Inferior parietal cortex (tissue), 1 donor: Measurements from ENCODE around the gene CHD9.
A peak's percentile ranks its signal among the peaks of the same experiment; 100 is the strongest.

Source experiments
- DNase-seq: peaks from one replicate; pipeline ENCODE4 v3.0.0-alpha.2; 2016; ENCODE audit errors: extremely low spot score

Gene CHD9

DNA sequence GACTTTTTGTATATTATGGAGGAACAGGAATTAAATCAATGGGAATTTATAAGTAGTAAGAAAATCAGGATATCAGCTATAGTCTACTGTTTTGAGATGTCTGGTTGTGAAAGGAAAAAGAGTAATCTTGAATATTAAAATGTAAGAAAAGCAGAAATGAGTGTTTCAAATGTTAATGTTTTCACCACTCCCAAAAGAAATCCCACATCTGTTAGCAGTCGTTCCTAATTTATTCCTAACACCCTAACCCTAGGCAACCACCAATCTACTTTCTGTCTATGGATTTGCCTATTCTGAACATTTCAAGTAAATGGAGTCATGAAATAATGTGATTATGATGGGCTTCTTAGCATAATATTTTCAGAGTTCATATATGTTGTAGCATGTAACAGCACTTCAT lies 133.0 kb downstream of the CHD9 start:
- no peak for DNase-seq

DNA sequence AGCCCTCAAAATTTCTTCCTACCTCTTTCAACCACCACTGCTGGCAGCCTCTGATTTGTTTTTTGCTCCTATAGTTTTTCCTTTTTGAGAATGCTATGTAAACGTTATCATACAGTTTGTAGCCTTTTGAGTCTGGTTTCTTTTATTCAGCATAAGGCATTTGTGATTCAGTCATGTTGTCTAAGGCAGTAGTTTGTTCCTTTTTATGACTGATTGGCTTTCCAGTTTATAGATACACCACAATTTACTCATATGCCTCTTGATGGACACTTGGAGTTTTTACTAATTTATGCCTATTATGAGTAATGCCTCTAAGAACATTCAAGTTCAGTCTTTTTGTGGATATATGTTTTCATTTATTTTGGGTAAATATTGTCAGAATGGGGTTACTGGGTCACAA lies 136.6 kb downstream of the CHD9 start:
- DNase-seq, result no peak

DNA sequence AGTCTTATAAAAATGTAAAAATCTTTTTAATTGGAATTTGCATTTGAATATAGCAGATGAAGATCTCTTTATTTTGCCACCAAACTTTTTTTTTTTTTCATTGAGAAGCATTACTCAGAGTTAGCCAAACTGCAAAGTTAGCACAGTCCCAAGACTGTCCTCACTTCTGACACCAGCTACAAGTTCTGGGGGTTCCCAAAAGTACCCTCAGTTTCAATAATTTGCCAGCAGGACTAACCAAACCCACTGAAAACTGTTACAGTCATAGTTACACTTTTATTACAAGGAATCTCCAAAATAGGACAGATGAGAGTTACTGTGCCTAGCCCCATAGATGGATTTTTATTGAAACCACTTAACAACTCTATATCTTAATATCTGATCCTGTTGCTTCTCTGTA lies 144.1 kb downstream of the CHD9 start:
- no peak for DNase-seq

DNA sequence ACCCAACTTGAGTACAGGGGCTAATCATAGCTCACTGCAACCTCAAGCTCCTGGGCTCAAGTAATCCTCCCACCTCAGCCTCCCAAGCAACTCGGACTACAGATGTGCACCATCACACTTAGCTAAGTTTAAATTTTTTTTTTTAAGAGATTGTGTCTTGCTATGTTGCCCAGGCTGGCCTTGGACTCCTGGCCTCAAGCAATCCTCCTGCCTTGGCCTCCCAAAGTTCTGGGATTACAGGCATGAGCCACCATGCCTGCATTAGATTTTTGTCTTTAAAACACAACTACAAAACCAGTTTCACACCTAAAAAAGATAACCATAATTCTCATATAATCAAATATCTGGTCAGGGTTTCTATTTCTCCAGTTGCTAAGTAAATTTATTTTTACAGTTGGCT lies 147.1 kb downstream of the CHD9 start:
- no peak for DNase-seq

DNA sequence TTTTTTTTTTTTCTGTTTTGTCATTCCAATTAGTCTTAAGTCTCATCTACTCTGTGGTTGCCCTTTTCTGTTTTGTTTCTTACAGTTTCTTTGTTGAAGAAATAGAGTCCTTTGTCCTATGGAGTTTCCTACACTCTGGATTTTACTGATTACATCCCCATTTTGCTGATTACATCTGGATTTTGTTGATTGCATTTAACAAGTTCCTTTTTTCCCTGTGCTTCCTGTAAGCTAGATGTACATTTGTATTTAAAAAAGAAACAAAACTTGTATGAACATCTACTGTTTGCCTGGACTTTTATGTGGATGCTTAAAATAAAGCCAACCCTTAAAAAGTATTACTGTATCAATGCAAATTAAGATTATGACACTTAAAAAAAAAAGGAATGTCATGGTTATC lies 147.6 kb downstream of the CHD9 start:
- DNase-seq, result no peak

DNA sequence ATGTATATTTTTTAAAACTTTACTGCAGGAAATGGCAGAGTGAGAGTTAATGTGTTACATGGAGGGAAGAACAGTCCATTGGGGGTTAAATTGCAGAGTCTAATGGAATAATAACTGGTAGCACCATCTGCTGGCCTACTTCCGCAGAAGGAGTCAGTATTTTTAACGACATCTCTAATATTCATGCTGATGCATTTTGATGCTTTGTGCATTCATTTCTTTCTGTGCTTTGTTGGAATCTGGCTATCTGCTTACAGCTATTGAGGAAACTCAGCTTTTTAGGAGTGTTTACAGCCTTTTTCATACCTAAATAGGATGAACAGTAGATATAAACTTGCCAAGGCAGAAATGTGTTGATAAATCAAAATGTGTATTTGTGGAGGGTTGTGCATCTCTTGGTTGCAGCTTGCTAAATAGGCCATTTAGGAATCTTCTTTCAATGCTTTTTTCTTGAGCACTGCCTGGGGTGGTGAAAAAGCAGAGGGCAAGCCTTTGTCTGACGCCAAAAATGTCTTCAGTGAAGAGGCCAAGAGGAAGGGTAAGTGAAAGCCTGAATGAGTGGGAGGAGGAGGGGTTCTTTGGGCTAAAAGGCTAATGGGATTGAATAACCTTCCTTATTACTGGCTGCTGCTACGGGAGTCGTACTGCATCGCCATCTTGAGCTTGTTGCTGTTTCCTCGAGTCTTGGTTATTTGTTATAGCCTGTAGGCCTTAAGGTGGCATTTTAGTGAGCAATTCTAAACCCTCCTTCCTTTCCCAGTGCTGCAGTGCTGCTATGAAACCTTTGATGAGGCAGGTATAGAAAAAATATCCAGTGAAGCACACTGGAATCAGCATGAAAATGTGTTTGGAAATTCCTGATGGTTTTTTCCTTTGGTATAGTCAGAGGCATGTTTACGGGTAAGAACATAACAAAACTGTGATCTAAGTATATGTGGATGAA lies 153.3 kb downstream of the CHD9 start:
- peak; percentile 84 for DNase-seq

DNA sequence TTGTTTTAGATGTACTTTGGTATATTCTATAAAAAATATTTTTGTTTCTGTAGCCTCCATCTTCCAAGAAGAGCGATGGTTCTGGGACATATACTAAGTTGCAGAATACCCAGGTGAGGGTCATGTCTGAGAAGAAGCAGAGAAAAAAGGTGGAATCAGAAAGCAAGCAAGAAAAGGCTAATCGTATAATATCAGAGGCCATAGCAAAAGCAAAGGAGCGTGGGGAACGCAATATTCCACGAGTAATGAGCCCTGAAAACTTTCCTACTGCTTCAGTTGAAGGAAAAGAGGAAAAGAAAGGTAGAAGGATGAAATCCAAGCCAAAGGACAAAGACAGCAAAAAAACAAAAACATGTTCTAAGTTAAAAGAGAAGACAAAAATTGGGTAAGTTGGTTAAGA lies 154.6 kb downstream of the CHD9 start:
- DNase-seq, result no peak

DNA sequence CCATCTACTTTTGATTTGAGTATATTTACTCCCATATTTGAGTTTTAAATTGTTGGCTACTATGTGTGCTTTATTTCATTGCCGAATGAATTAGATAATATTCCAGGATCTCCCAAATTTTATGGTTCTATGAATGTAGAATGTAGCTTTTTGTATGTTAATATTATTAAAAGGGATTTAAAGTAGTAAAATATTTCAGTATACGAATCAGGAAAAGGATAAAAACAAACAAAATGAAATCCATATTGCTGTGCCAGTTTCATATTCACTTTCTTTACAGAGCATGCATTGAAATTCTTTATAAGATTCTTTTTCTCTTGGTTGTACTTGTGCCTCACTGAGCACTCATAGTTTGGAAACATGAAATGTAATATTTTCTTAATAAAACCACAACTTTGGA lies 155.1 kb downstream of the CHD9 start:
- no peak for DNase-seq

DNA sequence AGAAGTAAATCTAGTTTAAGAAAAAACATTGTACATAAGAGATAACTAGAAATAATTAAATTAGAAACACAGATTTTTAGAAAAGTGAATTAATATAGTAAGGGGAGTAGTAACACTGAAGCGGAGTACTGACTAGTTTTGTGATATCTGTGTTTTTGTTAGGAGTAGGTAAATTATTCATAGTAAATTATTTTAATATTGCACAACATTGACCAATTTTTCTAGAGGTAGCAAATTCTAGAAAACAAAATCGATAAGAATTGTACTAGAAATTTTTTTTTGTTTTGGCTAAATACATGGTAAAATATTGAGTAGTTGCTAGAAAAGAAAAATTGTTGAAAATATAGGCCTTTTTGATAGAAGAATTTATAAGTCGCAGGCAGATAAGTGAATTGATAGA lies 156.5 kb downstream of the CHD9 start:
- no peak for DNase-seq

DNA sequence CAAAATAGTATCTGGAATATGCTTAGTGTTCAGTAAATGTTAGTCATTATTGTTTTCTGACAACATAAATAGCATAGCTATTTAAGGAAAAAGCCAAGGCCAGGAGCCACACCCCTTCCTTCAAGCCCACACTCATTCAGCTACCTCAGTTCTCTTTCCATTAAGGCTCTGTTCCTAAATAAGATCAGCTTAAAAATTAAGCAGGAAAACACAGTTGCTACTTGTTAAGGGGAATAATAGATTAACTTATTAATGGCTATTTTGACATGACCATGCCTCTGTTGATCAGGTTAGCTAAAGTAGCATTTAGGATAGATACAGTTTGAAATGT lies 158.1 kb downstream of the CHD9 start:
- no peak for DNase-seq

DNA sequence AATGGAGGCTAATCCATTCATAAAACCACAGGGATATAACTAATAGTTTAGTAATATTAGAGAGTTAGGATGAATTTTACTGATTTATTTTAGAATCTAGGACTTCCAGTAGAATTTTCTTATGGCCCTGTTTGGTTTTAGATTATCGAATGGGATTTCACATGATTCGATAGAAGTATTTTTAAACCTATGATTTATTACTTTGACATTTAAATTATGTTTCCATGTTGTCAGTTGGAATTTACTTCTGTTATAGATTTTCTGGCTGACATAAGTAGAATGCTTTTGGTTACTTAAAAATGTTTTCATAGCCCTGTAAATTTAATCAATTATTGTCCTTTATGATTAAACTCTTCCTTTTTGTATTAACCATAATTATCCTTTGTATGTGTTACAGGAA lies 158.8 kb downstream of the CHD9 start:
- no peak for DNase-seq

DNA sequence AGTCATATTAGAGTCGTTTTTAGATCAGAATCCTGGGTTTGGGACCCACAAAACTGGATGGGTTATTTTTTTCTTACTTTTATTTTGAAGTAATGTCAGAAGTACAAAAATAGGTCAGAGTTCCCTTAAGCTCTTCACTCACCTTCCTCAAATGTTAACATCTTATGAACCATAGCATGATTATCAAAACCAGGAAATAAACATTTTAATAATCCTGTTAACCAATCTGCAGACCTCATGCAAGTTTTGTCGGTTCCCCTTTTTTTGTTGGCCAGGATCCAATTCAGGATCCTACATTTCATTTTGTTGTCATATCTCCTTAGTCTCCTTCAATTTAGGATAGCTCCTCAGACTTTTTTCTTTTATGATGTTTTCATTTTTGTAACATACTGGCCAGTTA lies 162.0 kb downstream of the CHD9 start:
- DNase-seq, result no peak

DNA sequence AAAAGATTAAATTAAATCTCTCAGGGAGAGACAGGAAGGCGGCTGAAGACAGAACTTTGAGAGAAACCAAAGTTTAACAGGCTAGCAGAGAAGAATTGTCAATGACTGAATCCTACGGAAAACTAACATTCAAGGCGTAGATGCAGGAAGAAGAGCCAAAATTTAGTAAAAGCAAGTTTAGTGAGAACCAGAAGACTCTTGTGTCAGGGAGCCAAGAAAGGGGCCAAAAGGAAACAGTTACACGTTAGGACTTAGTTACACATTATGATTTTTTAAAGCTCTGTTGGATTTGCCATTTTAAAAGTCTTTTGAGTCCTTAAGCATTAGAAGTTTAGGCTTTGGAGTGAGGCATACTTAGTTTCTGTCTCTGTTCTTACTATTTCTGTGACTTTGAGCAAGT lies 164.6 kb downstream of the CHD9 start:
- no peak for DNase-seq

DNA sequence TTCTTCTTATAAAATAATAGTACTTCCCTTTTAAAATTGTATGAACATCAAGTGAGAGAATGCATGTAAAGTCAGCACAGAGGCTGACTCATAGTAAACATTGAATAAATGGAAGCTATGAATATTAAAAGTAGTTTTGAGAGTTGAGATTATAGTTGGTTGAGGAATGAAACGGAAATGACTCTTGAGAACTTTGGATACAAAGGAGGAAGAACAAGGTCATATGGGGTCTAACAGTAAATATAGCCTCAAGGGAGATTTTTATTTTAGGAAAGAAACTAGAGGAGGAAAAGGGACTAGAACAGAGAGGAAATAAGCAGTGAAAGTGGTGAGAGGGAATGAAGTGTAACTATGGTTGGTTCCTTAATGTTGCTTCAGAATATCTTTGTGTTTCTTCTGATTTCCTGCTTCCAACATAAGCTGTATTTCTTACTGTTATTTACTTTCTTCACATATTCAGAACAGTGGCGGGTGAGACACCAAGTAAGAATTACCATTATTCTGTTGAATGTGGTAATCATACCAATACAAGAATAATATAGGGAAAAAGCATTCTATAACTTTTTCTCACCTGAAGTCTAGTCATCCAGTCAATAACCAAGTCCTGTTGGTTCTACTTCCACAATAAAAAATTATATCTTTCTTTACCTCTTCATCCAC lies 165.1 kb downstream of the CHD9 start:
- DNase-seq, result no peak

DNA sequence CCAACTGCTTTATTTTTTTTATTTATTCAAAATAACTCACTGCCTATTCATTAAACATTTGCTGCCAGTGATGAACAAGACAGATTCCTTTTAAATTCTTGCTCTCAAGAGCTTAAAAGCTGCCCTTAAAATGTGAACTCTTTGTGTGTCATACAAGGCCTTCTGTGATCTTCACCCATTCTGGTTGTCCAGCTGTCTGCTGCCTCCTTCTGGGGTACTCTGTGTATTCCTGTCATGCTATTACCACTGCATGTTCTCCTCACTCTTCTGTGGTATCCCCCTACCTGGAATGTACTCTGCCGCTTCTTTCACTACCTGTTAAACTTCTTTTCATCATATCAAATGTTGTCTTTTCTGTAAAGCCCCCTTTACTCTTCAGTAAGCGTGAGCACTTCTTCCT lies 165.8 kb downstream of the CHD9 start:
- no peak for DNase-seq

DNA sequence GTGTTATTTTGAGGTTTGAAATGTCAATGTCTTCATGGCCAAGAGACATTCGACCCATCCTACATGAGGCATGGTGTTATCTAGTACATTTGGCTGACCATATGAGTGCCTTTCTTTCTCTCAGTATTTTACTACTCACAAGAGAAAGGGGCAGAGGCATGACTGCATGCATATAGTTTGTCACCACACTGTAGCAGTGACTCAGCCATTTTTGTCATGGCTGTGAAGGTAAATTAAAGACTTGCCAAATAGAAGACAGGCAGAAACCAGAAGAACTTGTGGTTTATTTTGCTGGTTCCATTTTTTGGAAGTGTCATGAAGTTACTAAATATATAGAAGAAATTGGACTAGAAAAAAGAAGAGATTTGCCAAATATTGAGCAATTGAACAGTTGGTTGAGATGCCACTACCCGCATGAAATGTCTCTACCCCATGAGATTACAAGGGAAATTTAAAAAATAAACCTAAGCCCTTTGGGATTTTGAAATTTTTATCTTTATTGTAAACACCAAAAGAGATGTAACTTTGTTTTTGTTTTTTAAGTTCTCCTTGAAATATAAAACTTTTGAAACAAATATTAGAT lies 170.3 kb downstream of the CHD9 start:
- peak; percentile 41 for DNase-seq

DNA sequence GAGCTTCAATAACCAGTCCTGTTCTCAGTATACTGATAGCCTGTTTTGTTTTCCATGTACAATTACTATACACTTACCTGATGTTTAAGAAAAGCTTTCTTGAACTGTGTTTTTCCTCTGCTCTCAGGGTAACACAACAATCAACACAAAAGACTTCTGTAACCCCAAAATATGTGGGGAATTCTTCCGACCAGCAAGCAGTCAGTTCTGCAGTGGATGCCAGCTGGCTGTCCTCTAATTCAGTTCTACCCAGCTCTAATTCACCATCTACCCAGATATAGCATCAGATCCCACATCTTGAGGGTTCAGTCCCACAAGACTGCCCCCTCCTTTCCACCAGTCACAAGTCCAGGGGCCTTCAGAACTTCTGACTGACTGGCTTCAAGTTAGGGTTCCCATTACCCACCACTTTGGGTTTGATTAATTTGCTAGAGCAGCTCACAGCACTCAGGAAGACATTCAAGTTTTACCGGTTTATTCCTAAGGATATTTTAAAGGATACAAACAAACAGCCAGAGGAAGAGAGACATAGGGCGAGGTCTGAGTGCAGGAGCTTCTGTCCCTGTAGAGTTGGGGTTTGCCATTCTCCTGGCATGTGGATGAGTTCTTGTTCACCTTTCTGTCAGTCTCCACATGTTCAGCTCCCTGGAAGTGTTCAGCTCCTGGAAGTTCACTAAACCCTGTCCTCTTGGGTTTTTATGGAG lies 178.2 kb downstream of the CHD9 start:
- DNase-seq, result no peak

DNA sequence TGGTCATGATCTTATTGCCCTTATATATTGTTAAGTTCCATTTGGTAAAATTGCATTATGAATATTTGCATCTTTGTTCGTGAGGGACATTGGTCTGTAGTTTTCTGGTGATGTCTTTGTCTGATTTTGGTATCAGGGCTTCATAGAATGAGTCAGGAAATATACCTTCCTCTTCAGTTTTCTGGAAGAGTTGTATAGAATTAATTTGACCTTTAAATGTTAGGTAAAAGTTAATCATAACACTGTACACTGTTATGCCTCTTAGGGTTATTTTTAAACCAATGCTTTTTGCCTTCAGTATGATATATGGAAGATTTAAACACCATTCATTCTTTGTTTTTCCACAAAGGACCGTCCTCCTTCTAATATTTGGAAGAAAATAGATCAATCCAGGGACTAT lies 180.0 kb downstream of the CHD9 start:
- DNase-seq, result no peak

DNA sequence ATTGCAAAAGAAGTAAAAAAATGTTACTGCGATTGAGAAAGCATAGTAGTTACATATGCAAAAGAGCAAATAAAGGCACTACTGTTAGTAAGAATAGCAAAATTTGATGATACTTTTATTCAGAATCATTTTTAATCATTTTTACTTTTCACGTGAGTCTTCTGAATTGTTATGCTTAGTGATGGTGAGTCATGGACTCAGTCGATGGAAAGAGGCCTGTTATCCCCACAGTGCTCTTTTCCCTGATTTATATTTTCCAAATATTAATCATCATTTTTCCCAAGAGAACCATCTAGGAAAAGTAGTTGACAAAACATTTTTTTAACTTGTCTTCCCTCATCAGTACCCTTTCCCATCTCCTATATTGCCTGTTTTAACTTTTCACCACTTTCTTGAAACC lies 181.1 kb downstream of the CHD9 start:
- DNase-seq, result no peak

DNA sequence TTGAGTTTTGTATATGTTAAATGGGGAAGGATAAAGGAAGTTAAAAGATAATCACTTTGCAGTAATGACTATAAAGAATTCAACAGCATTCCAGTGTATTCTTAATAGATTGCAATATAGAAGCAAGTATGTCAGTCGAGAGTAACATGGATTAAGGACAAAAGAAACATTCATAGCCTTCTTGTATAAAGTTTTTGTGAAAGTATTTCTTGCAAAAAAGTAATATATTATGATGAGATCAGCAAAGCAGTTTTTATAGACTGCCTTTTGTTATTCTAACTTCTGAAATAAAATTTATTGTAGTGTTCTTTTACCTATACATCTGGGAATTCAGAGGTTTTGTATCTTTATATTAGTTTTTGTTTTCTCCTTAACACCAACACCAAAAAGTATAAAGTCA lies 194.5 kb downstream of the CHD9 start:
- DNase-seq, result no peak

DNA sequence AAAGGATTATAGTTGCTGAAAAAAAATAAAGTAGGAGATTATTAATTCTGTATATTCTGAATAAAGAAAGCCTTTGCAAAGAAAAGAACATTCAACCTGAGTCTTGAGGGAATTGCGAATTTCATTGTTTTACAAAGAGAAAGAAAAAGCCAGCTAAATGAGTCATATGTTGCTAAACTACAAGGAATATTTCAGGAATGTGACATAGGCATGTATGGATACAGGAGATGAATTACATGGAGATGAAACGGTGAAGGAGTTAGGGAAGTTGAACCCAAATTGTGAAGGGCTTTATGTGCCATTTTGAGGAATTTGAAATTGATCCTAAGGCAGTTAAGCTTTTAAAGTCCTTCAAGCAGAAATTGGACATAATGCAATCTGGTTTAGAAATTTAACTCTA lies 202.2 kb downstream of the CHD9 start:
- DNase-seq, result no peak

DNA sequence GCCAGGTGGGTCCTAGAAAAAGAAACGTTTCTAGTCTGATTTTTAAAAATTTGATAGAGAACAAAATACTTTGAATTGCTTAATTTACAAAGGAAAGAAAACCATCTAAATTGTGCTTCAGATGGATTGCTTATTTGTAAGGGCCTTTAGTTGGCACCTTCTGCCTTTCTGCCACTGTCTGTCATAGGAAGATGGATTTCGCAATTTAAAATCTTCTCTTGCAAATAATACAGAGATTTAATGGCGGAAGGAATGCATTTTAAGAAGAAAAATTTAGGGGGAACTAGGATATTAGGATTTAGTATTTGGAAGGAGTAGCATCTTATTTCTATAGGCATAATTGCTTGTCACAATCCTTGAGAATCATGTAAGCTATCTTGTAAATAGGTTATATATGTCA lies 204.0 kb downstream of the CHD9 start:
- no peak for DNase-seq

DNA sequence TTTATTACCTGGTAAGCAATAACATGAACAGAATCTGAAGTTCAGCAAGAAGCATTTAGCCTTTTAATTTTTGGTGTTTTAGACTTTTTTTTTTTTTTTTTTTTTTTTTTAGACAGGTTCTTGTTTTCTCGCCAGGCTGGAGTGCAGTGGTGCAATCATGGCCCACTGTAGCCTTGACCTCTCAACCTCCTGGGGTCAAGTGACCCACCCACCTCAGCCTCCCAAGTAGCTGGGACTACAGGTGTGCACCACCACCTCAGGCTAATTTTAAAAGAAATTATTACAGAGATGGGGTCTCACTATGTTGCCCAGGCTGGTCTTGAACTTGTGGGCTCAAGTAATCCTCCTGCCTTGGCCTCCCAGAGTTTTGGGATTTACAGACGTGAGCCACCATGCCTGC lies 206.5 kb downstream of the CHD9 start:
- no peak for DNase-seq
